IgD-negative memory B cell (primary cell): Measurements from ENCODE around the gene SPG11. TPM values are rescaled to one million over a fixed set of nuclear protein-coding genes. Genes with fewer than 3 reads are reported as not detected.
"Not testable (repeated sequence)": the region's sequence is repeated elsewhere in the genome, so short reads cannot be mapped to it uniquely, and the experiment has no call there.

Experiments used
- H3K27ac Mint-ChIP-seq, 3 donors: one replicate each; pipeline ENCODE4 v1.8.0; 2020 to 2022; ENCODE audit warnings: mild to moderate bottlenecking in 3 of 3, mixed read lengths in 3 of 3, moderate library complexity in 1 of 3
- H3K27me3 Mint-ChIP-seq: one replicate; pipeline ENCODE4 v1.8.0; 2021; ENCODE audit warnings: mixed read lengths
- H3K36me3 Mint-ChIP-seq: one replicate; pipeline ENCODE4 v1.8.0; 2020; ENCODE audit warnings: mild to moderate bottlenecking, mixed read lengths
- H3K4me1 Mint-ChIP-seq, 3 donors: one replicate each; pipeline ENCODE4 v1.8.0; 2020 to 2022; ENCODE audit warnings: mixed read lengths in 3 of 3, mild to moderate bottlenecking in 1 of 3
- H3K4me3 Mint-ChIP-seq, 4 donors: one replicate each; pipeline ENCODE4 v1.8.0; 2020 to 2022; ENCODE audit warnings: mild to moderate bottlenecking in 4 of 4, mixed read lengths in 4 of 4, moderate library complexity in 3 of 4
- H3K9me3 Mint-ChIP-seq, 3 donors: one replicate each; pipeline ENCODE4 v1.8.0; 2020 to 2021; ENCODE audit warnings: mixed read lengths in 3 of 3, mild to moderate bottlenecking in 1 of 3
- polyA plus RNA-seq: library from polyadenylated mRNA; unstranded; fragments of 300-500 nt; fragmentation: Illumina TruSeq; gene quantifications from one replicate; pipeline ENCODE4 v1.2.3, GENCODE V29; 2021

The SPG11 gene
- polyA plus RNA-seq, 1 donor from 2014 or later: 41.7 TPM

- H3K36me3 Mint-ChIP-seq: peaks cover 5% of the 10 kb centered on the region
- H3K27me3 Mint-ChIP-seq: no peaks in the 10 kb centered on the region
- H3K4me3 Mint-ChIP-seq: no peak overlapping the region
Observed at GRCh38 chr15:44574734-44575133, 88.7 kb downstream of the SPG11 start.

GRCh38 chr15:44573386-44573785, 90.1 kb downstream of the SPG11 start:
- H3K4me3 Mint-ChIP-seq: no peak overlapping the region
- H3K9me3 Mint-ChIP-seq: no peaks in the 10 kb centered on the region
- H3K4me1 Mint-ChIP-seq: peaks cover 4 to 6% (median 4%) of the 10 kb centered on the region in 3 donors
- peaks cover 5% of the 10 kb centered on the region for H3K36me3 Mint-ChIP-seq
- peak overlapping the region in 1 of 3 donors; percentile 53 for H3K27ac Mint-ChIP-seq
- no peaks in the 10 kb centered on the region for H3K27me3 Mint-ChIP-seq

More at GRCh38 chr15:44574734-44575133, 88.7 kb downstream of the SPG11 start:
- Mint-ChIP-seq H3K27ac (peak overlapping the region in 1 of 3 donors; percentile 16), H3K4me1 (peaks cover 7 to 9% (median 7%) of the 10 kb centered on the region in 3 donors), H3K9me3 (no peaks in the 10 kb centered on the region)

GRCh38 chr15:44570361-44570760, 93.1 kb downstream of the SPG11 start:
- H3K9me3 Mint-ChIP-seq: no peaks in the 10 kb centered on the region
- peak overlapping the region in 1 of 3 donors; percentile 43 for H3K27ac Mint-ChIP-seq
- H3K27me3 Mint-ChIP-seq: no peaks in the 10 kb centered on the region
- no peaks in the 10 kb centered on the region for H3K4me1 Mint-ChIP-seq
- H3K4me3 Mint-ChIP-seq: no peak overlapping the region
- peaks cover 11% of the 10 kb centered on the region for H3K36me3 Mint-ChIP-seq

GRCh38 chr15:44569316-44569715, 94.1 kb downstream of the SPG11 start:
- no peaks in the 10 kb centered on the region for H3K27me3 Mint-ChIP-seq
- peak overlapping the region in 1 of 3 donors; percentile 53 for H3K27ac Mint-ChIP-seq
- H3K4me1 Mint-ChIP-seq: no peaks in the 10 kb centered on the region
- no peak overlapping the region for H3K4me3 Mint-ChIP-seq
- H3K36me3 Mint-ChIP-seq: peaks cover 13% of the 10 kb centered on the region
- H3K9me3 Mint-ChIP-seq: no peaks in the 10 kb centered on the region

GRCh38 chr15:44568338-44568737, 95.1 kb downstream of the SPG11 start:
- Mint-ChIP-seq H3K4me3 (no peak overlapping the region), H3K27me3 (no peaks in the 10 kb centered on the region), H3K36me3 (peaks cover 12% of the 10 kb centered on the region), H3K4me1 (no peaks in the 10 kb centered on the region), H3K9me3 (no peaks in the 10 kb centered on the region), H3K27ac (no peak overlapping the region)

GRCh38 chr15:44566155-44566540, 97.3 kb downstream of the SPG11 start:
- H3K36me3 Mint-ChIP-seq: peaks cover 12% of the 10 kb centered on the region
- peak overlapping the region in 1 of 3 donors; percentile 31 for H3K27ac Mint-ChIP-seq
- no peaks in the 10 kb centered on the region for H3K9me3 Mint-ChIP-seq
- no peaks in the 10 kb centered on the region for H3K27me3 Mint-ChIP-seq
- no peak overlapping the region for H3K4me3 Mint-ChIP-seq
- no peaks in the 10 kb centered on the region for H3K4me1 Mint-ChIP-seq

- H3K4me3 Mint-ChIP-seq: no peak overlapping the region
- H3K36me3 Mint-ChIP-seq: peaks cover 12% of the 10 kb centered on the region
- H3K4me1 Mint-ChIP-seq: peaks cover 0 to 2% (median 0%) of the 10 kb centered on the region in 3 donors
- H3K27ac Mint-ChIP-seq: peak overlapping the region in 1 of 3 donors; percentile 31
- no peaks in the 10 kb centered on the region for H3K9me3 Mint-ChIP-seq
- no peaks in the 10 kb centered on the region for H3K27me3 Mint-ChIP-seq
Observed at GRCh38 chr15:44565387-44566154, 97.9 kb downstream of the SPG11 start.

GRCh38 chr15:44560926-44561325, 102.5 kb downstream of the SPG11 start:
- not testable (repeated sequence) for H3K4me1 Mint-ChIP-seq, H3K9me3 Mint-ChIP-seq, H3K4me3 Mint-ChIP-seq, H3K36me3 Mint-ChIP-seq, H3K27me3 Mint-ChIP-seq
- peak overlapping the region in 1 of 3 donors; percentile 76 for H3K27ac Mint-ChIP-seq

- Mint-ChIP-seq H3K36me3 (no peaks in the 10 kb centered on the region), H3K4me3 (no peak overlapping the region), H3K27me3 (no peaks in the 10 kb centered on the region), H3K27ac (peak overlapping the region in 1 of 3 donors; percentile 45), H3K4me1 (peaks cover 10 to 16% (median 12%) of the 10 kb centered on the region in 3 donors), H3K9me3 (no peaks in the 10 kb centered on the region)
Observed at GRCh38 chr15:44554934-44555723, 108.3 kb downstream of the SPG11 start.

- no peaks in the 10 kb centered on the region for H3K27me3 Mint-ChIP-seq
- H3K4me3 Mint-ChIP-seq: peak overlapping the region in 2 of 4 donors; percentile 0 to 84
- H3K4me1 Mint-ChIP-seq: peaks cover 21 to 31% (median 25%) of the 10 kb centered on the region in 3 donors
- H3K36me3 Mint-ChIP-seq: no peaks in the 10 kb centered on the region
- no peaks in the 10 kb centered on the region for H3K9me3 Mint-ChIP-seq
- peak overlapping the region; percentile 18 to 85 (median 32) for H3K27ac Mint-ChIP-seq
Observed at GRCh38 chr15:44550734-44551133, 112.7 kb downstream of the SPG11 start.

- Mint-ChIP-seq H3K9me3 (no peaks in the 10 kb centered on the region), H3K27ac (peak overlapping the region; percentile 18 to 85 (median 32)), H3K27me3 (no peaks in the 10 kb centered on the region), H3K4me3 (peak overlapping the region in 3 of 4 donors; percentile 0 to 84 (median 3)), H3K4me1 (peaks cover 22 to 29% (median 28%) of the 10 kb centered on the region in 3 donors), H3K36me3 (no peaks in the 10 kb centered on the region)
Observed at GRCh38 chr15:44550256-44550655, 113.2 kb downstream of the SPG11 start.

GRCh38 chr15:44549152-44549551, 114.3 kb downstream of the SPG11 start:
- Mint-ChIP-seq H3K27ac (peak overlapping the region in 2 of 3 donors; percentile 21 to 59), H3K4me1 (peaks cover 22 to 29% (median 28%) of the 10 kb centered on the region in 3 donors)
- not testable (repeated sequence) for H3K27me3 Mint-ChIP-seq, H3K4me3 Mint-ChIP-seq, H3K36me3 Mint-ChIP-seq, H3K9me3 Mint-ChIP-seq

GRCh38 chr15:44545913-44546802, 117.3 kb downstream of the SPG11 start:
- Mint-ChIP-seq H3K4me3 (peak overlapping the region in 1 of 4 donors; percentile 34), H3K4me1 (peaks cover 38 to 45% (median 41%) of the 10 kb centered on the region in 3 donors), H3K9me3 (no peaks in the 10 kb centered on the region), H3K36me3 (peaks cover 5% of the 10 kb centered on the region), H3K27me3 (no peaks in the 10 kb centered on the region), H3K27ac (peak overlapping the region; percentile 7 to 64 (median 39))

- peak overlapping the region in 1 of 4 donors; percentile 39 for H3K4me3 Mint-ChIP-seq
- H3K27ac Mint-ChIP-seq, H3K27me3 Mint-ChIP-seq, H3K36me3 Mint-ChIP-seq, H3K9me3 Mint-ChIP-seq: not testable (repeated sequence)
- peaks cover 31 to 38% (median 37%) of the 10 kb centered on the region in 3 donors for H3K4me1 Mint-ChIP-seq
Observed at GRCh38 chr15:44544745-44545144, 118.7 kb downstream of the SPG11 start.
